ENCODE results near the gene GLUD1. TPM values are rescaled to one million over a fixed set of nuclear protein-coding genes. Genes with fewer than 3 reads are reported as not detected.

Gene GLUD1
- 152 and 163 TPM in 2 replicates for total RNA-seq (2014; rRNA removed; shearing (Covaris generic))

GRCh38 chr10:87094373-87095235 is at the start of gene GLUD1, which contains the start of gene SHLD2:
GLUD1 (minus strand) TSS chr10:87094843; CDS start chr10:87094769, 74 bp downstream.
SHLD2 (plus strand) TSS chr10:87095206; CDS start chr10:87151355, 56,149 bp downstream.

GRCh38 chr10:87020056-87020455 is 74.6 kb downstream of the GLUD1 start, which contains the start of gene FAM25A:
FAM25A (plus strand) TSS chr10:87020294; CDS start chr10:87020325, 31 bp downstream.

Small RNA genes within 50 kb of the gene (small RNA-seq; reads per million reads assigned to genes)
- gene AL136982.5 (not detected), gene FAM25A (not detected), gene RNU6-529P (not detected)

Other genes with a start within 250 kb of the GLUD1 start
- gene MMRN2, start 137.2 kb downstream of the GLUD1 start, total RNA-seq (2014; rRNA removed; shearing (Covaris generic)): 4.1 and 6.3 TPM in 2 replicates
- 8.7 and 10.8 TPM in 2 replicates for gene SNCG, start 136.2 kb downstream of the GLUD1 start, total RNA-seq (2014; rRNA removed; shearing (Covaris generic))
- 0.56 and 0.64 TPM in 2 replicates for gene ADIRF, start 126.4 kb downstream of the GLUD1 start, total RNA-seq (2014; rRNA removed; shearing (Covaris generic))
- not detected in 2 replicates for gene FAM25A, start 74.5 kb downstream of the GLUD1 start, total RNA-seq (2014; rRNA removed; shearing (Covaris generic))
- gene SHLD2, start 363 bp upstream of the GLUD1 start, total RNA-seq (2014; rRNA removed; shearing (Covaris generic)): 26.0 and 28.5 TPM in 2 replicates
- gene NUTM2A, start 130.6 kb upstream of the GLUD1 start, total RNA-seq (2014; rRNA removed; shearing (Covaris generic)): 0.45 and 1.3 TPM in 2 replicates